ACHN (cell line): ENCODE data around the gene GLYAT.

Experiments
- DNase-seq: peaks from one replicate; pipeline ENCODE4 v3.0.0-alpha.2; 2015
- in situ Hi-C: cut with HindIII; loops from 2 replicates; pipeline ENCODE4 v1.10.0; 2017; ENCODE audit warnings: low sequenced_read_pairs, low pct_ligation_motif_present, low pct_unique_long_range_greater_than_20kb

The GLYAT gene, protein sequence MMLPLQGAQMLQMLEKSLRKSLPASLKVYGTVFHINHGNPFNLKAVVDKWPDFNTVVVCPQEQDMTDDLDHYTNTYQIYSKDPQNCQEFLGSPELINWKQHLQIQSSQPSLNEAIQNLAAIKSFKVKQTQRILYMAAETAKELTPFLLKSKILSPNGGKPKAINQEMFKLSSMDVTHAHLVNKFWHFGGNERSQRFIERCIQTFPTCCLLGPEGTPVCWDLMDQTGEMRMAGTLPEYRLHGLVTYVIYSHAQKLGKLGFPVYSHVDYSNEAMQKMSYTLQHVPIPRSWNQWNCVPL

GRCh38 chr11:58731819-58732218 lies at the start of gene GLYAT:
GLYAT (minus strand) TSS chr11:58731943; CDS start chr11:58724496, 7,447 bp downstream.
- in situ Hi-C loops, result no loop called here
- DNase-seq, result no peak

DNA sequence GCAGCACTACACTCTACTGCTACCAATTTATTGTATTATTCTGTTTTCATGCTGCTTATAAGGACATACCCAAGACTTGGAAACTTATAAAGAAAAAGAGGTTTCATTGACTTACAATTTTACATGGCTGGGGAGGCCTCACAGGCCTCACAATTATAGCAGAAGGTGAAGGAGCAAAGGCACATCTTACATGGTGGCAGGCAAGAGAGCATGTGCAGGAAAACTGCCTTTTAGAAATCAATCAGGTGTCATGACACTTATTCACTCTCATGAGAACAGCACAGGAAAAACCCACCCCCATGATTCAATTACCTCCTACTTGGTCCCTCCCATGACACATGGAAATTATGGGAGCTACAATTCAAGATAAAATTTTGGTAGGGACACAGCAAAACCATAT lies 49.6 kb upstream of the GLYAT start:
- no peak for DNase-seq
- in situ Hi-C loops, result no loop called here

GRCh38 chr11:58780578-58780977 lies 48.8 kb upstream of the GLYAT start:
- in situ Hi-C loops, result no loop called here
- DNase-seq, result no peak

GRCh38 chr11:58776891-58777710 lies 45.4 kb upstream of the GLYAT start:
- in situ Hi-C loops, result no loop called here

GRCh38 chr11:58775066-58775708 lies 43.4 kb upstream of the GLYAT start:
- in situ Hi-C loops, result no loop called here
- no peak for DNase-seq

More at GRCh38 chr11:58776891-58777710, 45.4 kb upstream of the GLYAT start:
- DNase-seq, result no peak

DNA sequence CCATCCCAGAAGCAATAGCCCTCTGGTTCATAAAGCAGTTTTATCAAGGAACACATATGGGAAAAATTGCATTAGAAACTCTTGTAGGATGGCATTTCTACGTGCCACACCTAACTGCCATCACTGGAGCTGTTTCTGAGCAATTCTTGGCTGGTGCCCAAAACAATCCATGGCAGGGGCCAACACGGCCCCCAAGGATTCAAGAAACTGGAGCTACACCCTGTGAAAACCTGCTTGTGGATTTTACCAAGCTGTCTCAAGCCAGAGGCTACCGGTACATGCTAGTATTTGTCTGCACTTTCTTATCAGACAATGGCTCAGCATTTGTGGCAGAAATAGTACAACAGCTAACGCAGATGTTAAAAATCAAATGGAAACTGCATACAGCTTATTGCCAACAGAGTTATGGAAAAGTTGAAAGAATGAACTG lies 42.4 kb upstream of the GLYAT start:
- in situ Hi-C loops, result no loop called here
- DNase-seq, result no peak

DNA sequence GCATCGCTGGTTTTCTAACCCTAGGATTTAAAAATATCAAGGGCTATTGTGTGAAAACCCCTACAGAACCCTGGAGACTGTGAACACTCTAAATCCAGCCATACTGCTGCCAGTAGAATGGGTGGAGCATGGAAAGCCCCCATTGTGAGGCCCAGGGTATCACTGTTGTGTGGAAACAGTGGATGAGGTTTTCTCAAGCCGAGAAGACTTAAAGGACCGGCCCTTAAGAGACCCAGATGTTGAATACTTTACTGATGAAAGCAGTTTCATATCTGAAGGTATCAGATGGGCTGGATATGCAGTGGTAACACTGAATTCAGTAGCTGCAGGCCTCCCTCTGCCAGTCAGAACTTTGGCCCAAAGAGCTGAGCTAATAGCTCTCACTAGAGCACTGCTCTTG lies 41.6 kb upstream of the GLYAT start:
- no peak for DNase-seq
- in situ Hi-C loops, result no loop called here

DNA sequence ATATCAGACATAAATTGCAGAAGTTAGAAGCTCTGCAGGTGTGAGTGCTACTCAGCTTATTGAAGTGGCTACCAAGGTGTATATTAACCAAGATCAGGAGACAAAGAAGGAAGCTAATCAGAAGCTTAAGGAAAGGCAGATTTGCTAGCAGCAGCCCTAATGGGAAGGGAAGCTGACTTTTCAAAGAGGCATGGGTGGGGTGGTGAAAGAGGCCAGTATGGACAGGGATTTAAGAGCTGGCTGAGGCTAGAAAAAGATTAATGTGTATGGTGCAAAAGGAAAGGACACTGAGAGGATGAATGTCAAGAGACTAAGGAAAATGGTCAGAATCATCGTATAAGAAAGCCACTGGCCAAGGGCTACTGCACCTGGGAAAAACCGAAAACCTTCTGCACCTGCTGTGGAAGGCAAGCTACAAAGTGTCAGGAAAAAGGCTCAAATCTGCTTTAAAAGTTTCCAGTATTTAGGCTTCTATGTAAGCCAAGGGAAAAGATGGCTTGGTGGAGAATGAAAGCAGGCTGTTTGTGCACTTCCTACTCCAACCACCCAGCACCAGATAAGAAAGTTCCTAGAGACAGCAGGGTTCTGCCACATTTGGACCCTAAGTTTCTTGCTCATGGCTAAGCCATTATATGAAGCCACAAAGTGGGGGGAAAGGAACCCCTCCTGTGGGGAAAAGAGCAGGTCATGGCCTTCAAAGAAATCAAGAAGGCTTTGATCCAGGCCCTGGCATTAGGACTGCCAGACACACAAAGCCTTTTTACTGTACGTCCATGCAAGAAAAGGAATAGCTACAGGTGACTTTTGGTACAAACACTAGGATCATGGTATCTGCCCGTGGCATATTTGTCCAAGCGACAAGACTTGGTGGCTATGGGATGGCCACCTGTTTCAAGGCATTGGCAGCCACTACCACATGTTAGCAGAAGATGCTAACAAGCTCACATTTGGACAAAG lies 40.9 kb upstream of the GLYAT start:
- in situ Hi-C loops, result no loop called here
- no peak for DNase-seq

- in situ Hi-C loops, result no loop called here
- no peak for DNase-seq
Observed at GRCh38 chr11:58771458-58771855, 39.7 kb upstream of the GLYAT start.

DNA sequence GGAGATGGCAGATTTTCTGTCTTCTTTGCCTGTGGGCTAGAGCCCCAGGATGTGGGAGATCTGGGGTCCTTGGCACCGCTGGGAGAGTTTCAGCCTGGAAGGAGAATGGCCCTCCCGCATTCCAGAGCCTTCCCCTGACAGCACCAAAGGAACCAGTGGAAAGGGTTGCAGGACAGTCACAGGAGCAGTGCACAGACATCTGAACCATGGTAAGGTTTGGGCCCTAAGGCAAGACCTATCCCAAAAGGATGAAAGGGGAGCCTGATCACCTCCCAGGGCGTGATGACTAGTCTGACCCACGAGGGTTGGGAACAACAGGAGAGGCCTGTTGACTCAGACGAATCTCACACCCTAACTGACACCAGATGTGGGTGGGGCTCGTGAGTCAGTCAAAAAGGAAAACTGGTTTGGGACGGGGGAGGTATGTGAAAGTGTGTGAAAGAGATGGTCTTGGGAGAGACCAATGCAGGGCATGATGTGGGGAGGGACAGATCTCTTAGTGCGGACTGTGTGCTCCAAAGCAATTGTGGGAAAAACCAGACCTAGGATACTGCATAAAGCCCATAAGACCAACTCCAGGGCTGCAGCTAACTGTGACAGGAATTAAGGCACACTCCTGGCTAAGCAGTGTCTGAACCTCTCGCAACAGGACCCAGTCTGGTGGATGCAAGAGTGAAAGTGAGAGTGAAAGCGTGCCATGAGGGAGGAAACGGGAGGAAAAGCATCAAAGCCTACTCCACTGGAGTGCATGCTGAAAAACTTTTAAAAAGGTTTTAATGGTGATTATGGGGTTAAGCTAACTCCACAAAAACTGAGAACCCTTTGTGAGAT lies 39.1 kb upstream of the GLYAT start:
- in situ Hi-C loops, result no loop called here

DNA sequence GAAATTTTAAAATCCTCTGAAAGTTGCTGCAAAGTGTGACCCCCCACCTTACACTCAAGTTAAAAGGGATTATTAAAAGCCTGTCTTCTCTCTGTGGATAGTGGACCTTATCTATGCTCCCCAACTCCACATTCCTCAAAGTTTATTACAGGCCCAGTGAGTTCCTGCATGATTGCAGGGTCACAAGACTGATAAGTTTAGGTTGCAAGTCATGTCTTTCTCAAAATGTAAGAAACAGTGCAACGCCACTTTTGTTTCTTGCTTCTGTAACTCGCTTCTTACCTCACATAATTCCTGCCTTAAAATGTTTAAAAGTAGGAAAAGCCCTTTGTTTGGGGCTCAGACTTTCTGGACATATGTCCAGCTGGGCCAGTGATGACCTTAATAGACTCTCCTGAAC lies 38.4 kb upstream of the GLYAT start:
- DNase-seq, result no peak
- in situ Hi-C loops, result no loop called here

More for the DNA sequence above, 39.1 kb upstream of the GLYAT start:
- DNase-seq, result no peak

- DNase-seq, result no peak
- in situ Hi-C loops, result no loop called here
Observed at GRCh38 chr11:58769308-58769707, 37.6 kb upstream of the GLYAT start.

- DNase-seq, result no peak
- in situ Hi-C loops, result no loop called here
Observed at GRCh38 chr11:58768137-58768536, 36.4 kb upstream of the GLYAT start.

DNA sequence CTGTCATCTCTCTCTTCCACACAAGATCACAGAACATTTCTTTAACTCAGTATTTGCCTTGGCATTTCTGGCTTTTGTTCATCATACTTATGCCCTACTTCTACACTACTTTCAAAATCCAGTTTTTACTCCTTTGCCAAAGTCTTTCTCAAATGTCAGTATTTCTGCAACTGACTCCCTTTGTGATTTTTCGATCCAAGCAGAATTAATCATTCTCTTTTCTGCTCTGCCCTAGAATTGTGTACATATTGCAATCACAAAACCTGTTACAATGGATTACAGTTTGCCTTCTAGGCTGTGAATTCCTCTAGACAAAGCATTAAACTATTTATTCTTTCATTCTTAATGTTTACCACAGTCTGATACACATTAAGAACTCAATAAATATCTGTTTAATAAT lies 33.3 kb upstream of the GLYAT start:
- no peak for DNase-seq
- in situ Hi-C loops, result no loop called here

GRCh38 chr11:58763120-58763490 lies 31.4 kb upstream of the GLYAT start:
- DNase-seq, result no peak
- in situ Hi-C loops, result no loop called here

GRCh38 chr11:58762284-58763119 lies 30.8 kb upstream of the GLYAT start:
- in situ Hi-C loops, result no loop called here
- DNase-seq, result no peak

DNA sequence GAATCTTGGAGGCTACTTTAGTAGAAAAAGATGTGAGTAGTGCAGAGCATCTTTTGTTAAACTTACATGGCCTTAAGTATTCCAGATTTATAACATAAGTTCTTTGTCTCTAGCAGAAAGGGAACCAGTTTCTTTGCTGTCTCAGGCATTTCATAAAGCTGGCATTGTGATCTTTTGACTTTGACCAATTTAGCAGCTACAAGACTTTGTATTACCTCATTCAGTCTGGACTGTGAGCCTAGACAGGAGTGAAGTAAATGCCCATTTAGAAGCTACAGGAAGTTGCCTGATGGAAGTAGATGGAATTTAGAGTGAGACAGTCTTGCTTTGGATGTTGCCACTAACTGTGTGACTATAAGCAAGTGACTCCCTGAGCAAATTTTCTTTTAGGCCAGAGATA lies 25.7 kb upstream of the GLYAT start:
- in situ Hi-C loops, result no loop called here

More for the DNA sequence above, 25.7 kb upstream of the GLYAT start:
- DNase-seq, result no peak
